Measurements from ENCODE around the gene PTPRN2.

The PTPRN2 gene

GRCh38 chr7:158284121-158284520, 303.5 kb downstream of the PTPRN2 start:
- no peak for TF ChIP-seq CTCF (IDR thresholded peaks at IDR 0.05; ENCODE audit: low read depth, low read length)

GRCh38 chr7:158283016-158283974, 304.3 kb downstream of the PTPRN2 start:
- TF ChIP-seq CTCF (IDR thresholded peaks at IDR 0.05; ENCODE audit: low read depth, low read length), result no peak
- H3K4me3 ChIP-seq (ENCODE audit: low read depth, low read length), result no peak overlapping the region

More at GRCh38 chr7:158284121-158284520, 303.5 kb downstream of the PTPRN2 start:
- H3K4me3 ChIP-seq (ENCODE audit: low read depth, low read length), result no peak overlapping the region

- TF ChIP-seq CTCF (IDR thresholded peaks at IDR 0.05; ENCODE audit: low read depth, low read length), result no peak
- H3K4me3 ChIP-seq (ENCODE audit: low read depth, low read length), result no peak overlapping the region
Observed at GRCh38 chr7:158282461-158283001, 305.1 kb downstream of the PTPRN2 start.

GRCh38 chr7:158281441-158281840, 306.2 kb downstream of the PTPRN2 start:
- no peak overlapping the region for H3K4me3 ChIP-seq (ENCODE audit: low read depth, low read length)
- TF ChIP-seq CTCF (IDR thresholded peaks at IDR 0.05; ENCODE audit: low read depth, low read length), result no peak

GRCh38 chr7:158280448-158281144, 307.0 kb downstream of the PTPRN2 start:
- TF ChIP-seq CTCF (IDR thresholded peaks at IDR 0.05; ENCODE audit: low read depth, low read length), result no peak
- H3K4me3 ChIP-seq (ENCODE audit: low read depth, low read length), result no peak overlapping the region

- no peak overlapping the region for H3K4me3 ChIP-seq (ENCODE audit: low read depth, low read length)
- TF ChIP-seq CTCF (IDR thresholded peaks at IDR 0.05; ENCODE audit: low read depth, low read length), result no peak
Observed at GRCh38 chr7:158279539-158280447, 307.8 kb downstream of the PTPRN2 start.

Measured in WI38 (cell line).